Endothelial cell (in vitro differentiated cells): ENCODE measurements around the gene SENP7. TPM values are rescaled to one million over a fixed set of nuclear protein-coding genes. Genes with fewer than 3 reads are reported as not detected.

Experiments used
- DNase-seq: peaks from one replicate; pipeline ENCODE4 v3.0.0; 2021; ENCODE audit warnings: low spot score
- H3K27ac Mint-ChIP-seq: one replicate; pipeline ENCODE4 v1.8.0; 2021; ENCODE audit warnings: mixed read lengths, inconsistent platforms; ENCODE audit not compliant: unreplicated experiment
- H3K27me3 Mint-ChIP-seq: one replicate; pipeline ENCODE4 v1.8.0; 2021; ENCODE audit warnings: mild to moderate bottlenecking, moderate library complexity, mixed read lengths, inconsistent platforms; ENCODE audit not compliant: unreplicated experiment
- H3K36me3 Mint-ChIP-seq: one replicate; pipeline ENCODE4 v1.8.0; 2021; ENCODE audit warnings: mild to moderate bottlenecking, low read depth, mixed read lengths, inconsistent platforms; ENCODE audit not compliant: unreplicated experiment
- H3K4me1 Mint-ChIP-seq: one replicate; pipeline ENCODE4 v1.8.0; 2021; ENCODE audit warnings: mild to moderate bottlenecking, mixed read lengths, inconsistent platforms; ENCODE audit not compliant: unreplicated experiment
- H3K4me3 Mint-ChIP-seq: one replicate; pipeline ENCODE4 v1.8.0; 2021; ENCODE audit warnings: mild to moderate bottlenecking, mixed read lengths, inconsistent platforms; ENCODE audit not compliant: unreplicated experiment
- H3K9me3 Mint-ChIP-seq: one replicate; pipeline ENCODE4 v1.8.0; 2021; ENCODE audit warnings: mixed read lengths, inconsistent platforms; ENCODE audit not compliant: unreplicated experiment
- total RNA-seq: library from RNA; stranded (reverse); fragmentation: NEBNext Ultra II Directional; extraction: Animal tissue kit (Norgen Biotek cat#: 25700); gene quantifications from one replicate; pipeline ENCODE4 v1.2.1, GENCODE V29; 2021; ENCODE audit not compliant: unreplicated experiment
- TF ChIP-seq, protein P1 (sequence below): fragments of 200-600 bp; sonication (generic); IDR thresholded peaks from one replicate; pipeline ENCODE4 v1.5.0; 2021; ENCODE audit warnings: antibody characterized with exemption; ENCODE audit not compliant: unreplicated experiment

The SENP7 gene
- total RNA-seq, 1 donor from 2014 or later = 36.6 TPM

DNA sequence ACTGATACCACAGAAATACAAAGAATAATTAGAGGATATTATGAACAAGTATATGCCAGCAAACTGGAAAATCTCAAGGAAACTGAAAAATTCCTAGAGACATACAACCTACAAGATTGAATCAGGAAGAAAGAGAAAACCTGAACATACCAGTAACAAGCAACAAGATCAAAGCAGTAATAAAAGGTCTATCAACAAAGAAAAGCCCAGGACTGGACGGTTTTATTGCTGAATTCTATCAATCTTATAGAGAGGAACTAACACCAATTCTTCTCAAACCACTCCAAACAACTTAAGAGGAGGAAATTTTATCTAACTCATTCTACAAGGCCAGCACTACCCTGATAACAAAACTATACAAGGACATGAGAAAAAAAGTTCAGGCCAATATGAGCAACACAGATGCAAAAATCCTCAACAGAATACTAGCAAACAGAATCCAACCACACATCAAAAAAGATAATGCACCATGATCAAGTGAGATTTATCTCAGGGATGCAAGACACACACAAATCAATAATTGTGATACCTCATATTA, 121.5 kb downstream of the SENP7 start:
- Mint-ChIP-seq H3K27me3 (peaks cover 7% of the 10 kb centered on the region), H3K4me3 (no peak overlapping the region), H3K36me3 (peaks cover 37% of the 10 kb centered on the region), H3K4me1 (no peaks in the 10 kb centered on the region), H3K9me3 (no peaks in the 10 kb centered on the region), H3K27ac (no peak overlapping the region)
- no peak for DNase-seq
- TF ChIP-seq, protein P1, sequence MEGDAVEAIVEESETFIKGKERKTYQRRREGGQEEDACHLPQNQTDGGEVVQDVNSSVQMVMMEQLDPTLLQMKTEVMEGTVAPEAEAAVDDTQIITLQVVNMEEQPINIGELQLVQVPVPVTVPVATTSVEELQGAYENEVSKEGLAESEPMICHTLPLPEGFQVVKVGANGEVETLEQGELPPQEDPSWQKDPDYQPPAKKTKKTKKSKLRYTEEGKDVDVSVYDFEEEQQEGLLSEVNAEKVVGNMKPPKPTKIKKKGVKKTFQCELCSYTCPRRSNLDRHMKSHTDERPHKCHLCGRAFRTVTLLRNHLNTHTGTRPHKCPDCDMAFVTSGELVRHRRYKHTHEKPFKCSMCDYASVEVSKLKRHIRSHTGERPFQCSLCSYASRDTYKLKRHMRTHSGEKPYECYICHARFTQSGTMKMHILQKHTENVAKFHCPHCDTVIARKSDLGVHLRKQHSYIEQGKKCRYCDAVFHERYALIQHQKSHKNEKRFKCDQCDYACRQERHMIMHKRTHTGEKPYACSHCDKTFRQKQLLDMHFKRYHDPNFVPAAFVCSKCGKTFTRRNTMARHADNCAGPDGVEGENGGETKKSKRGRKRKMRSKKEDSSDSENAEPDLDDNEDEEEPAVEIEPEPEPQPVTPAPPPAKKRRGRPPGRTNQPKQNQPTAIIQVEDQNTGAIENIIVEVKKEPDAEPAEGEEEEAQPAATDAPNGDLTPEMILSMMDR = no peak

- H3K4me1 Mint-ChIP-seq = peaks cover 8% of the 10 kb centered on the region
- peaks cover 26% of the 10 kb centered on the region for H3K36me3 Mint-ChIP-seq
- H3K4me3 Mint-ChIP-seq = no peak overlapping the region
- no peak overlapping the region for H3K27ac Mint-ChIP-seq
- H3K27me3 Mint-ChIP-seq = peaks cover 14% of the 10 kb centered on the region
- DNase-seq = no peak
- TF ChIP-seq, protein P1 = no peak
- no peaks in the 10 kb centered on the region for H3K9me3 Mint-ChIP-seq
Observed at GRCh38 chr3:101388706-101389105, 124.3 kb downstream of the SENP7 start.

GRCh38 chr3:101387351-101387750, 125.7 kb downstream of the SENP7 start:
- DNase-seq = no peak
- H3K4me1 Mint-ChIP-seq = peaks cover 8% of the 10 kb centered on the region
- no peak overlapping the region for H3K27ac Mint-ChIP-seq
- H3K27me3 Mint-ChIP-seq = peaks cover 14% of the 10 kb centered on the region
- H3K4me3 Mint-ChIP-seq = no peak overlapping the region
- H3K36me3 Mint-ChIP-seq = peaks cover 17% of the 10 kb centered on the region
- H3K9me3 Mint-ChIP-seq = no peaks in the 10 kb centered on the region
- TF ChIP-seq, protein P1 = no peak

- TF ChIP-seq, protein P1 = no peak
- Mint-ChIP-seq H3K9me3 (no peaks in the 10 kb centered on the region), H3K27me3 (peaks cover 14% of the 10 kb centered on the region), H3K4me1 (peaks cover 8% of the 10 kb centered on the region), H3K36me3 (peaks cover 12% of the 10 kb centered on the region), H3K27ac (no peak overlapping the region), H3K4me3 (no peak overlapping the region)
- DNase-seq = no peak
Observed at GRCh38 chr3:101384426-101384825, 128.6 kb downstream of the SENP7 start.

GRCh38 chr3:101383656-101384055, 129.4 kb downstream of the SENP7 start:
- TF ChIP-seq, protein P1 = no peak
- H3K4me3 Mint-ChIP-seq = no peak overlapping the region
- H3K9me3 Mint-ChIP-seq = no peaks in the 10 kb centered on the region
- no peak overlapping the region for H3K27ac Mint-ChIP-seq
- H3K27me3 Mint-ChIP-seq = peaks cover 14% of the 10 kb centered on the region
- peaks cover 15% of the 10 kb centered on the region for H3K36me3 Mint-ChIP-seq
- no peak for DNase-seq
- peaks cover 8% of the 10 kb centered on the region for H3K4me1 Mint-ChIP-seq
